Tibial artery (tissue), 4 donors: Measurements from ENCODE around the gene CDC42EP4.

ENCODE experiments used
- DNase-seq, 2 donors: peaks; one replicate each; pipeline ENCODE4 v3.0.0-alpha.2; 2019
- H3K27ac ChIP-seq, 2 donors: fragments of 200-600 bp; sonication (generic) in 1 of 2; 1 replicate in 1 of 2; 2 replicates in 1 of 2; pipeline ENCODE4 v1.5.1; 2018 to 2019; ENCODE audit warnings: mild to moderate bottlenecking in 1 of 2
- H3K27me3 ChIP-seq, 2 donors: fragments of 200-600 bp; sonication (generic) in 1 of 2; one replicate each; pipeline versions ENCODE4 v1.5.1 to v1.6.0; 2016 to 2019
- H3K36me3 ChIP-seq, 3 donors: fragments of 200-600 bp; sonication (generic) in 2 of 3; one replicate each; pipeline ENCODE4 v1.5.1; 2016 to 2019; ENCODE audit warnings: mild to moderate bottlenecking in 2 of 3
- H3K4me1 ChIP-seq, 4 donors: fragments of 200-600 bp; sonication (generic) in 2 of 4; 1 replicate in 3 of 4; 2 replicates in 1 of 4; pipeline ENCODE4 v1.5.1; 2016 to 2019
- H3K4me3 ChIP-seq, 2 donors: fragments of 200-600 bp; sonication (generic) in 1 of 2; 1 replicate in 1 of 2; 2 replicates in 1 of 2; pipeline ENCODE4 v1.5.1; 2018 to 2019; ENCODE audit warnings: mild to moderate bottlenecking in 2 of 2
- H3K9me3 ChIP-seq, 3 donors: fragments of 200-600 bp; sonication (generic) in 1 of 3; one replicate each; pipeline ENCODE4 v1.5.1; 2016 to 2019
- CTCF ChIP-seq, 2 experiments: fragments of 200-600 bp in 1 of 2; fragments of 450-650 bp in 1 of 2; IDR thresholded peaks; one replicate each; pipeline ENCODE4 v1.5.1; 2017 to 2019; ENCODE audit warnings: antibody characterized with exemption in 2 of 2, mild to moderate bottlenecking in 1 of 2, moderate library complexity in 1 of 2
- intact Hi-C: fragments of 100-400 bp; cut with DNase I; formaldehyde crosslinking; loops from one replicate; pipeline ENCODE4 v1.15.0; 2023; ENCODE audit warnings: low total_unique reads

The CDC42EP4 gene

DNA sequence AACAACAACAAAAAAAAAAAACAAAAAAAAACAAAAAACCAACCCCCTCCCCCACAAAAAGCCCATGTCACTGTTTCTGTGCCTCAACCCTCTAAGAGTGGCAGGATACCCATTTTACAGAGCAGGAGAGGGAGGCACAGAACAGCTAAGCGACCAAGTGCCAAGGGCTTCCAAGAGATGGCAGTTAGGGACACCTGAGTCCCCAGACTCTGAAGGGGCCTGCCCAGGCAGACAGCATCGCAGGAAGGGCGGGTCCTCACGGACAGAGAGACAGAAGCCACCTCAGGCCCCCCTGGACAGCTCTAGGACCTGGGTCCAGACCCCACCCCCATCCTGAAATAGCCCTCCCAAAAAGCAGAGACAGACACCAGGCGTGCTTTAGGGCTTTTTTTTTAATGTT is 28.6 kb downstream of the CDC42EP4 start:
- no peak for DNase-seq
- H3K27me3 ChIP-seq: no peaks in the 10 kb centered on the region
- no peak overlapping the region for H3K4me3 ChIP-seq
- no peak for TF ChIP-seq CTCF (IDR thresholded peaks at IDR 0.05)
- H3K36me3 ChIP-seq: peaks cover 12 to 34% (median 16%) of the 10 kb centered on the region in 3 donors
- intact Hi-C loops: no loop called here
- no peaks in the 10 kb centered on the region for H3K9me3 ChIP-seq
- H3K4me1 ChIP-seq: peaks cover 5 to 69% (median 59%) of the 10 kb centered on the region in 4 donors
- H3K27ac ChIP-seq: peak overlapping the region; percentile 76 to 87

- H3K4me1 ChIP-seq: peaks cover 5 to 70% (median 59%) of the 10 kb centered on the region in 4 donors
These were observed 29.2 kb downstream of the CDC42EP4 start for GRCh38 chr17:73282629-73283028.

GRCh38 chr17:73281928-73282327 is 29.9 kb downstream of the CDC42EP4 start:
- intact Hi-C loops: no loop called here
- H3K27ac ChIP-seq: peak overlapping the region; percentile 76 to 87

More at GRCh38 chr17:73282629-73283028, 29.2 kb downstream of the CDC42EP4 start:
- Histone ChIP-seq H3K4me3 (no peak overlapping the region), H3K27me3 (no peaks in the 10 kb centered on the region), H3K9me3 (no peaks in the 10 kb centered on the region), H3K27ac (peak overlapping the region; percentile 76 to 87), H3K36me3 (peaks cover 12 to 34% (median 16%) of the 10 kb centered on the region in 3 donors)
- intact Hi-C loops: no loop called here
- no peak for TF ChIP-seq CTCF (IDR thresholded peaks at IDR 0.05)
- DNase-seq: no peak

GRCh38 chr17:73280191-73280590 is 31.6 kb downstream of the CDC42EP4 start:
- peaks cover 5 to 49% (median 42%) of the 10 kb centered on the region in 4 donors for H3K4me1 ChIP-seq
- H3K36me3 ChIP-seq: peaks cover 1 to 20% (median 2%) of the 10 kb centered on the region in 3 donors
- H3K4me3 ChIP-seq: no peak overlapping the region
- DNase-seq: no peak
- intact Hi-C loops: no loop called here
- no peaks in the 10 kb centered on the region for H3K27me3 ChIP-seq
- TF ChIP-seq CTCF (IDR thresholded peaks at IDR 0.05): no peak
- H3K9me3 ChIP-seq: no peaks in the 10 kb centered on the region
- H3K27ac ChIP-seq: no peak overlapping the region

More at GRCh38 chr17:73281928-73282327, 29.9 kb downstream of the CDC42EP4 start:
- Histone ChIP-seq H3K4me3 (no peak overlapping the region), H3K36me3 (peaks cover 12 to 34% (median 16%) of the 10 kb centered on the region in 3 donors), H3K27me3 (no peaks in the 10 kb centered on the region), H3K9me3 (no peaks in the 10 kb centered on the region), H3K4me1 (peaks cover 5 to 65% (median 53%) of the 10 kb centered on the region in 4 donors)
- TF ChIP-seq CTCF (IDR thresholded peaks at IDR 0.05): no peak
- DNase-seq: no peak

- Histone ChIP-seq H3K27me3 (no peaks in the 10 kb centered on the region), H3K4me3 (no peak overlapping the region), H3K9me3 (no peaks in the 10 kb centered on the region), H3K36me3 (peaks cover 0 to 15% (median 0%) of the 10 kb centered on the region in 3 donors), H3K4me1 (peaks cover 5 to 44% (median 37%) of the 10 kb centered on the region in 4 donors), H3K27ac (no peak overlapping the region)
- no peak for DNase-seq
- intact Hi-C loops: loop anchor here (10.0 kb wide), 1 partner anchor 45 kb away; no protein-coding TSS in a partner anchor
- TF ChIP-seq CTCF (IDR thresholded peaks at IDR 0.05): no peak
These were observed 32.1 kb downstream of the CDC42EP4 start for GRCh38 chr17:73279704-73280103.
